Panc1 (cell line): Measurements from ENCODE around the gene MPLKIP.

Experiments
- CTCF ChIP-seq: fragments of 450-650 bp; IDR thresholded peaks from 2 replicates; pipeline ENCODE4 v1.5.1; 2017; ENCODE audit warnings: mild to moderate bottlenecking
- POLR2AphosphoS5 ChIP-seq: IDR thresholded peaks from 2 replicates; pipeline ENCODE4 v1.6.1; 2012; ENCODE audit warnings: mild to moderate bottlenecking, low read depth, low read length, moderate library complexity
- REST ChIP-seq, 2 experiments: IDR thresholded peaks; 2 replicates each; pipeline ENCODE4 v1.6.1; 2011 to 2012; ENCODE audit warnings: low read depth in 2 of 2, control low read depth in 1 of 2, low read length in 1 of 2, mild to moderate bottlenecking in 1 of 2, moderate library complexity in 1 of 2; ENCODE audit not compliant: insufficient read depth in 1 of 2
- SIN3A ChIP-seq: IDR thresholded peaks from 2 replicates; pipeline ENCODE4 v1.6.1; 2012; ENCODE audit warnings: low read depth, mild to moderate bottlenecking, low read length, moderate library complexity, borderline replicate concordance; ENCODE audit not compliant: insufficient read depth
- TCF7L2 ChIP-seq: IDR thresholded peaks from 2 replicates; pipeline ENCODE4 v1.6.1; 2011; ENCODE audit warnings: mild to moderate bottlenecking, low read depth, low read length, inconsistent platforms

- TF ChIP-seq CTCF (no peak), REST (IDR thresholded peaks at IDR 0.05; ENCODE audit: insufficient read depth in 1 of 2, low read depth in 2 of 2, low read length in 1 of 2) (no peak), POLR2AphosphoS5 (no peak), SIN3A (no peak), TCF7L2 (no peak)
These were observed 38.6 kb downstream of the MPLKIP start for GRCh38 chr7:40095695-40096327.
